HS-5 (cell line): ENCODE measurements around the gene FIBIN.

ENCODE experiments used
- DNase-seq: peaks from one replicate; pipeline ENCODE4 v3.0.0-alpha.2; 2012; ENCODE audit warnings: low read depth

Gene FIBIN

GRCh38 chr11:27022659-27023251 is 28.8 kb downstream of the FIBIN start:
- DNase-seq = no peak

DNA sequence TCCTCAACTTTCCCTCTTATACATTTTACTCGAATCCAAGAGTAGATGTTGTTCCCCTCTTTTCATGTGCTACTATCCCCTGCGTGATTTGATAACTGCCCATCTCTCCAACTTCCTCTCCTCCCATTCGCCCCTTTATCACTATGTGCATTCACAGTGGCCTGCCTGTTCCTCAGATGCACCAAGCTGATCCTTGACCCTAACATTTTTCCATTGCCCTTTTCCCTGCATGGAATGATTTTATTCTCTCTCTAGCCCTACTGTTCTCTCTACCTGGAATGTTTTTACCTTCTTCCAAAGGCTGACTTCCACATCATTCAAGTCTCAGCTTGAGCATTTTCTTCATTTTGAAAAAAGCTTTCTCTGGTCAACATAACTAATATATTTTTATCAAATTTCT is 31.0 kb downstream of the FIBIN start:
- DNase-seq = no peak

GRCh38 chr11:27025312-27025955 is 31.5 kb downstream of the FIBIN start:
- no peak for DNase-seq

- DNase-seq = no peak
Observed at GRCh38 chr11:27025957-27026733, 32.2 kb downstream of the FIBIN start.

DNA sequence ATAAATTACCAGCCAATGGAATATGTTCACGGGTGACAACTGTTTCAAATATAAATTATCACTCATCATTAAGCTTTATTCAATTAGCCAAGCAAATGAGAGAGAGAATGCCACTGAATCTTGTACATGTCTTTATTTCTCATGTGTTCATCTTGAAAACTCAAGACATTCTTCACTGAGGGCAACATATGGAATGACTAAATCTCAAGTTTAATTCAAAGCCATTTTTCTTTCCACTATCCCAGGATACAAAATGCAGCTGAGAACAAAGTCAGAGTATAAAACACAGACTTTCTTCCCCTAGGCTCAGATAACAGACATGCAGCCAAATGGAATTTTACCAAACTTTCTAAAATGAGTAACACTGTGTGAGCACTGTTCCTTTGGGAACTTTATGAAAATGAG is 34.7 kb downstream of the FIBIN start:
- DNase-seq = no peak

DNA sequence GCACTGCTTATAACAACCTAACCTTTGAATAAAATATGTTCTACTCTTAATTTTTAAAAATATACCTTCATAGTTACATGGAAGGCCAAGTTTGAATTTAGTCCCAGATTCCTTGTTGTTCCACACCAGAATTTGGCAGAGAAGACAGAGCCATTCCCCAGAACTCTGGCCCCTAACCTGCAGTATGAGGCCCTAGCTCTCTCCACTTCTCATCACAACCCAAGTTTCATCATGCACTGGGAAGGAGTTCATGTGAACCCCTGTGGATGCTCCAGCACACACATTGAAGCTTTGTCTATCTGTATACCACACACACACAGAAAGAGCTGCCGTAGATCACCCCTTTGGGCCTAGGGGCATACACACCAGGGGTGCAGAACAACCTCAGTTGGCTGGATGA is 36.1 kb downstream of the FIBIN start:
- no peak for DNase-seq

- DNase-seq = no peak
Observed at GRCh38 chr11:27031754-27032153, 37.8 kb downstream of the FIBIN start.

GRCh38 chr11:27039873-27040272 is 46.0 kb downstream of the FIBIN start:
- DNase-seq = no peak

GRCh38 chr11:27040302-27041115 is 46.6 kb downstream of the FIBIN start, which contains the start of gene BBOX1:
Gene BBOX1 (plus strand): TSS chr11:27040815. CDS start chr11:27055431, 14,616 bp downstream.
- DNase-seq = no peak

- DNase-seq = no peak
Observed at GRCh38 chr11:27041141-27041899, 47.4 kb downstream of the FIBIN start.
